NCI-H446 treated with DMSO at 0.1 percent for 48 hours (cell line): ENCODE data around the gene AGPAT2.

ENCODE experiments used
- DNase-seq: peaks from one replicate; lab custom pipeline; 2025; lab: John Stamatoyannopoulos, UW

AGPAT2 gene

DNA sequence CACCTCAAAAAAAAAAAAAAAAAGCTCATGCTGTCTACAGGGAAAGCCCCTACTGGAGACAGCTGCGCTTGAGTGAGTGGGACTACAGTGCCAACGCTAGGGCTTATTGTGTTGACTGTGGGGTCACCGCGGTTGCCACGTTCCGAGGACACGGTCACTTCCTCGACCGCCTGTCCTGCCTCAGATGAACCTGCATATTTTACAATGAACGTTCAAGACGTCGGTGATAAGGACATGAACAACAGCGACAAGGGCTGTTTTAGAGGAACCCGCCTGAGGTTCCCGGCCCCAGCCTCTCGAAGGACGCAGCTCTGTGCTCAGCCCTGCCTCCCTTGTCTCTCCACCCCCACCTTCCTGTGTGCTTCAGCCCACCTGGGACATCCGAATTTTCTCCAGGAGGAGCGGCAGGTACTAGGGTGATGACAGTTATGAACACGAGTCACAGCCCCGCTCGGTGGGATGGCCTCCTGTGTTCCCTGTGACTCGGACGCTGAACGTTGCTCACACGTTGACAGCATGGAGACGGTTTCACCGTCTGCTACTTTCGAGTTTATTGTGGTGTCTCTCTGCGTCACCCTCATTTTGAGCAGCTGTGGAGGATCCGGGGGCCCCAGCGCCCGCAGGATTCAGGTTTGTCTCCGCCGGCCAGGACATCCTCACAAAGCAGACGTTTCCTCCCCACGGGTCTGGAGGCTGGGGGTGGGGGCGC lies 13.9 kb upstream of the AGPAT2 start:
- DNase-seq = no peak

DNA sequence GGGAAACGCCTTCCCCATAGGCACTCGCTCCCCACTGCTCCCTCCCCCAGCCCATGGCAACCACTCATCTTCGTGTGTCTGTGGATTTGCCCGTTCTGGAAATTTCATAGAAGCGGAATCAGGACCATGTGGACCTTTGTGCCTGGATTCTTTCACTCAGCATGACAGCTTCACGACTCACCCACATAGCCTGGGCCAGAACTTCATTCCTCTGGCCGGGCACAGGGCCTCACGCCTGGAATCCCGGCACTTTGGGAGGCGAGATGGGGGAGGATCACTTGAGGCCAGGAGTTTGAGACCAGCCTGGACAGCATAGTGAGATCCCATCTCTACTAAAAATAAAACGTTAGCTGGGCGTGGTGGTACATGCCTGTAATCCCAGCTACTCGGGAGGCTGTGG lies 13.0 kb upstream of the AGPAT2 start:
- DNase-seq = no peak

DNA sequence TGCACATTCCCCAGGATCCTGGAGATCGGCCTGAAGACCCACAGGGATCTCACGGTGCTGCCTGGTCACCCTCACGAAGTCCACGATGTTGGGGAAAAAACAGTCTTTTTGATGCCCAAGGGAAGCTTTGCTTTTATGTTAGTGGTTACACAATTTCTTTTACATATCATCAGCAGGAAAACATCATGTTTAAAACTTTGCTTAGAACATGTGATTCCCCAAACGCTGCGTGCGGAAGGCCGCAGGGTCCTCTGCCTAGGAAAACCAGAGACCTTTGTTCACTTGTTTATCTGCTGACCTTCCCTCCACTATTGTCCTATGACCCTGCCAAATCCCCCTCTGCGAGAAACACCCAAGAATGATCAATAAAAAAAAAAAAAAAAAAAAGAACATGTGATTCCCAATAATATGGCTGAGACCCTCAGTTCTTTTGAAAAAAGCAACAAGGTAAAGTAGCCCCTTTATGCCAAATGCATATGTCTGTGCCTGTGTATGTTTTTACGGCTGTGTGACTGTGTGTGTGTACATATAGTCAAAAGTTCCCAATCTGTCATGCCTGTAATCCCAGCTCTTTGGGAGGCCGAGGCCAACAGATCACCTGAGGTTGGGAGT lies 11.5 kb upstream of the AGPAT2 start:
- no peak for DNase-seq

DNA sequence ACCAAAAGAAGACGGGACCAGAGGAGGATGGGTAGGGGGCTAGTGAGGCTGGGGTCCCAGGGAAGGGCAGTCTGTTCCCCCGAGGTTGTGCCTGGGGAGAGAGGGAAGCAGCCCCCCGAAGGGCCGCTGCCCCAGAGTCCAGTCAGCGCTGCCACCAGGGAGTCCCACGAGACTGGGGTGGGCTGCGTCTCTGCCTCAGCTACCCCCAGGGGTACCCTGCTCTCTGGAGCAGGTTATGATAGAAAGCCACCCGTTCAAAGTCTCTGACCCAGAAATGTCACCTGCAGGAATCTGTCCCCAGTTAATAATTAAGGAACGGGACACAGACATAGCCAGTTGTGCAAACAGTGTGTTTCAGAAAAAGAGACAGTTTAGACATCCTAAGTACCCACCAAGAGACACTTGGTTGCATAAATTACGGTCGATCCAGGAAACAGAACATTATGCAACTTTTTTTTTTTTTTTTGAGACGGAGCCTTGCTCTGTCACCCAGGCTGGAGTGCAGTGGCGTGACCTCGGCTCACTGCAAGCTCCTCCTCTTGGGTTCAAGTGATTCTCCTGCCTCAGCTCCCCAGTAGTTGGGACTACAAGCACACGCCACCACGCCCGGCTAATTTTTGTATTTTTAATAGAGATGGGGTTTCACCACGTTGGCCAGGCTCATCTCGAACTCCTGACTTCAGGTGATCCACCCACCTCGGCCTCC lies 10.7 kb upstream of the AGPAT2 start:
- no peak for DNase-seq

DNA sequence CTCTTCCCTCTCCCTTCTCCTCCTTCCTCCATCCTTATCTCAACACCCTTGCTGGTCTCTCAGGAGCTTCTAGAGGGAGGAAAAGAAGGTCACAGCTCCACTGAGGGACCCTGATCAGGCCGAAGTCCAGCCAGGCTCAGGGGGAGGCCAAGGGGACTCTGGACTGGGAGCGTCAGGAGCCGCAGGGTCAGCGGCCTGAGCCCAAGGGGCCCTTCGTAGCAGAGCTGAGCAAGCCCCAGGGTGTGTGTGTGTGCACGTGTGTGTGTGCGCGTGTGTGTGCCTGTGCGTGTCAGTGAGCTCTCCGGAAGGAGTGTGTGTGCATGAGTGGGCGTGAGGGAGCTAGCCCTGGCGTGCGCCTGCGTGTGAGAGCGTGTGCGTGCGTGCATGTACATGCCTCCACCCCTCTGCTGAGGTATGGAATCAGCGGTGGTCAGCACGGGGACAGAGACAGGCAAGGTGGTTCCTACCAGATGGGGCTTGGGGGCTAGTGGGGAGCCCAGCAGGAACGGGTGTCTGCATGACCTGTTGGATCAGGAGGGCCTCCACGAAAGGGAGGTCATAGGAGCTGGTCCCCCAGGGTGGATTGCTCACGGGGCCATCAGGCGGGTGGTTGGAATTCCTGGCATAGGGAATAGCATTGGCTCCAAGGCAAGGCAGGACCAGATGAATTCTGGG lies 10.0 kb upstream of the AGPAT2 start:
- DNase-seq = no peak

DNA sequence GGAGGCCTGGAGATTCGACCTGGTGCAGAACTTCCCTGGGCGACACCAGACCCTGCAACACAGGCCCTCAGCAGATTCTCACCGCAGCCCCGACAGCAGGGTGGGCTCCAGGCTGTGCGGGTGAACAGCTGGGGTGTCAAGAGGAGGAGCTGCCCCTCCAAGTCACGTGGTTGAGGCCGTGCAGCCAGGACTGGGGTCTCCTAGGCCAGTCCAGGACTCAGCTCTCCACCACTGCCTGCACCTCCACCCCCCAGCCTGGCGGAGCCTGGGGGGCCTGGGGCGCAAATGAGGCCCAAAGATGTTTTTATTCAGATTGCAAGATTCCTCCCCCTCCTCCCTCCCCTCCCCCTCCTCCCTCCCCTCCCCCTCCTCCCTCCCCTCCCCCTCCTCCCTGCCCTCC lies 9.2 kb upstream of the AGPAT2 start:
- DNase-seq = no peak

DNA sequence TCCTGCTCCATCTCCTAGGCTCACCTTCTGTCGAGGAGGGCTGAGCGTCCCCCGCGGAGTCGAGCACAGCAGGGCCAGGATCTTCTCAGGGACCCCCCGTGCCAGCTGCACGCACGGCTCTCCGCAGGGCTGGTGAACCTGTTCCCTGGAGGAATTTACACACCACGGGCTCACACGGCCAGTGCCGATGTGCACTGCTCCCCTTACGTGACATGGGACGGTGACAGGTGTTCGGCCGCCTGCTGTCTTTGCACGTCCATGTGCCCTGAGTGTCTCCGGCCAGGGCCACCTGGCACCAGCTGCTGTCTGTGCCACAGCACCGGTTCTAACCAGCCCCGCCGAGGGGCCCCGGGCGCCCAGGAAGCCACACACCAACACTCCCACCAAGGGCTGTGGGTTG lies 8.7 kb upstream of the AGPAT2 start:
- DNase-seq = no peak

DNA sequence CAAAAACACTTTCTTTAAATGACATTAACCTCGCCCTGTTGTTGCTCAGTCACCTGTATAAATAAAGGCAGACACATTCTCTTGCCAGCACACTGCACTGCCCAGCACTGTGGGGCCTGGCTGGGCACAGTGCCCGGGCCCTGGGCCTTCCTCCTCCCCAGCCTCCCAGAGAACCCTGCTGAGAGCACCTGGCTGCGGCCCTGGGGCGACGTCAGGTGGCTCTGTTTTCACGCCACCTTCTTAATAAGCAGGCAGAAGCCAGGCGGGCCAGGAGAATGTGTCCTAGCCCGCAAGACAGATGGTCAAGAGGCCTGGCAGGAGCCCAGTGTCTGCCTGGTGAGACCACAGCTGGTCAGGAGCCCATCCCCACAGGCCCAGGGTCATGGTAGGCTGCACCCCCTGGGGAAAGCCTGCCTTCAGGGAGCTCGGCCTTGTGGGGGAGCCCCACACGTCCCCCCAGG lies 8.2 kb upstream of the AGPAT2 start:
- no peak for DNase-seq

DNA sequence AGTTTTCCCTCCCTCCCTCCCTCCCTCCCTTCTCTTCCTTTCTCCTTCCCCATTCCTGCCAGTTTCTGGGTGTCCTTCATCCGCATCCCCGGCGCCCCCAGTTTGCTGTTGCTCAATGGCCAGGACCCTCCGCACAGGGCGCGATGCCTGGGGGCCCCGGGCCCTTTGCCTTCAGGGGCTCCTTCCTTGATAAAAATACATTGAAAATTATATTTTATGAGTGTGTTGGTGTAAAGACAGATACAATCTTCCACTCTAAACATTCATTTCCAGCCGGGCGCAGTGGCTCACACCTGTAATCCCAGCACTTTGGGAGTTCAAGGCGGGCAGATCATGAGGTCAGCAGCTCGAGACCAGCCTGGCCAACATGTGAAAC lies 7.6 kb upstream of the AGPAT2 start:
- no peak for DNase-seq

DNA sequence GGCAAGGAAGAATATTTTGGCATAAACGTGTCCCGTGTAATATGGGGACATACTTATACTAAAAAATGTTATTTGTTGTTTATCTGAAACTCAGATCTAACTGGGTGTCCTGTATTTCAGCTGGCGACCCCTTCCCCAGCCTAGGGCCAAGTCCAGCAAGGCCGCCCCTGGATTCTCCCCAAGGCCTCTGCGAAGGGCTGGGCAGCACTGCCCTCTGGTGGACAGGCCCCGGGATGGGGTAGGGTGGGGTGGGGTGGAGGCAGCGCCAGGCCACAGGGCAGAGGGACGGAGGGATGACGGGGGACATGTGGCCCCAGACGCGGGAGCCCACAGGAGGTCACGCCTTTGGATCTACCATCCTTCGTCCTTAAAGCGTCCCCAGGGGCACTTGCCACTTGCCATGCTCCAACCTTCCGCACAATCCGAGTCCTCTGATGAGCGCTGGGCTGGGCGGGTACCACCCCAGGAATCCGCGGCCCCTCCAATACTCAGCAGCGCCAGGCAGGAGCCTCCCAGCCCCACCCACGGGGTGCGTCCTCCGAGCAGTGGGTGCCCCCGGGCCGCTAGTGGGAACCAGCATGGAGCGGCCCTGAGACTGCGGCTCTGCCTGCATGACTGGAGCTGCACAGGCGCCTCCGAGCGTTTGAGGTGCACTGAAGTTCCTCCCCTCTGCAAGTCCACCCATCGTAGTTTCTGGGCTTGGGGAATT lies 7.1 kb upstream of the AGPAT2 start:
- no peak for DNase-seq

DNA sequence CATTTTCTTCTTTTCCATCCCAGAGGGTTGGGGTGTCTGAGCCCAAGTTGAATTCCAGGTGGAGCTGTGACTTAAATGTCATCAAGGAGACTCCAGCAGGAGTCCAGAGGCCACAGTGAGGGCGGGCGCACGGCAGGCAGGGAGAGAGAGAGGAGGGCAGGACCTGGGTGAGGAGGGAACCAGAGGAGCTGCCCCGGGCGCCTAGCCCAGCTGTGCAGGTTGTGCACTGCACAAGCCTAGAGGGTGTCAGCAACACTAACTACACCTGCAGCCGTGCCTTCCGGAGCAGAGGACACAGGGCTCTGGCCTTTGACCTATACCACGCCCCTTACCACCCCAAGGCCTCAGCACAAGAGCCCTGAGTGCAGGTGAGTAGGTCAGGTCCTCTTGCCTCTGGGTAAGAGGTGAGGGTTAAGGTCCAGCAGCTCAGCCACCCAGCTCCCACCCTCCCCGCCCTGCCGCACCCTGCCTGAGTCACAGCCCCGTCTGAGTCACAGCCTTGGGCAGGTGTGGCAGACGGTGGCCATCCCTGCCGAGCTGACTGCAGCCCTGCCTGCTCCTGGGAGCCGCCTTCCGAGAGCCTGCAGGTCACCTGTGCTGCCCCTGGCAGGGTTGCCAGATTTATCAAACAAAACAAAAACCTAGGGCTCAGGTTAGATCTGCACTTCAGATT lies 6.4 kb upstream of the AGPAT2 start:
- DNase-seq = no peak

DNA sequence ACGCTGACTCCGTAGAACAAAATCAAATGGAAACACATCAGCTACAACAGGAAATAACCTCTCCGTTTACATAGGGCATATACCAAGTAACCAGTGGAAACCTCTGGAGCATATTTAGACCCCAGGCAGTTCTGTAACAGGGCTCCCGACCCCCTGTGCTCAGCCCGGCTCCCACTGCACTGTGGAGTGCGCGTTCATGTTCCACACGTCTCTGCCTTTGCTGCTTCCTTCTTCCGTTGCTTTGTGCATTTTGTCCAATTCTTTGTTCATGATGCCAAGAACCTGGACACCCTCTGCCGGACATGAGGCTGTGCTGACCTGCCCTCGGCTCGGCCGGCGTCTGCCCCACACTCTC lies 5.9 kb upstream of the AGPAT2 start:
- no peak for DNase-seq

DNA sequence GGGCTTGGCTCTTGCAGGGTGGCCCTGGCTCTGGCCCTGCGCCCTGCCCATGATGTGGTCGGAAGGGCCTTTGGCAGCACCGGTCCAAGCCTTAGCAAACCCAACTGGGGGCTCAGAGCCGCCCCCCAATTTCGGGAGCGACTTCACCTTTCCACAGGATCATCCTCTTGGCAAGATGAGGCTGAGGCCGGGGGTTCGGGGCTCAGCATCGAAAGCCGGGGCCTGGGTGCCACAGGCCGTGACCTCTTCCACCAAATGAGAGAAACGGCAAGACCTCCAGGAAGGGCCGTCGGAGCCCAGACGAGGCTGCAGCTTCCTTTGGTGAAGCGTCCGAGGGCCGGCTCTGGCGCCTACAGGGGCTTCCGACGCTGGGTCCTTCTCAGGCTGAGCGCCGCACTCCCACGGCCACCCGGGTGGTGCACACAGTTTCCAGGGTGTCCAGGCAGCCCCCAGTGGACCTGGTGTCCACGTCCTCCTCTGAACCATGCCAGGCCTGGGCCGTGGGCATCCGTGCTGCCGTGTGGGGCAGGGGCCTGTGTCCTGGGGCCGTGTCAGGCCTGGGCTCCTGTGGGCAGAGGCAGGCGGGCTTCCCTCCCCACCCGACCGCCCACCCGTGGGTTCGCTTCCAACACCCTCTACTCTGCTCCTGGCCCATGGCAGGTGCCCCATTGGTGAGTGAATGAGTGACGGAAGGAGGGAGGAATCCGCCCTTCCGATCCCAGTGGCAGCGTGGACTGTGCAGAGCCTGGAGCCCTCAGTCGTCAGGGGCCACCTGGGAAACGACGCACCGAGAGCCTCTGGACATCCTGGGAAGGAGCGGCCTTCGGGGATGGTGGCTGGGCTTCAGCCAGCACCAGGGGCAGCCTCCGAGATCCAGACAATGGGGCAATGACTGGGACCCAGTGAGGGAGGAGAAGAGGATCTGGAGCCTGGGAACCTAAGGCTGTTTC lies 5.2 kb upstream of the AGPAT2 start:
- no peak for DNase-seq

DNA sequence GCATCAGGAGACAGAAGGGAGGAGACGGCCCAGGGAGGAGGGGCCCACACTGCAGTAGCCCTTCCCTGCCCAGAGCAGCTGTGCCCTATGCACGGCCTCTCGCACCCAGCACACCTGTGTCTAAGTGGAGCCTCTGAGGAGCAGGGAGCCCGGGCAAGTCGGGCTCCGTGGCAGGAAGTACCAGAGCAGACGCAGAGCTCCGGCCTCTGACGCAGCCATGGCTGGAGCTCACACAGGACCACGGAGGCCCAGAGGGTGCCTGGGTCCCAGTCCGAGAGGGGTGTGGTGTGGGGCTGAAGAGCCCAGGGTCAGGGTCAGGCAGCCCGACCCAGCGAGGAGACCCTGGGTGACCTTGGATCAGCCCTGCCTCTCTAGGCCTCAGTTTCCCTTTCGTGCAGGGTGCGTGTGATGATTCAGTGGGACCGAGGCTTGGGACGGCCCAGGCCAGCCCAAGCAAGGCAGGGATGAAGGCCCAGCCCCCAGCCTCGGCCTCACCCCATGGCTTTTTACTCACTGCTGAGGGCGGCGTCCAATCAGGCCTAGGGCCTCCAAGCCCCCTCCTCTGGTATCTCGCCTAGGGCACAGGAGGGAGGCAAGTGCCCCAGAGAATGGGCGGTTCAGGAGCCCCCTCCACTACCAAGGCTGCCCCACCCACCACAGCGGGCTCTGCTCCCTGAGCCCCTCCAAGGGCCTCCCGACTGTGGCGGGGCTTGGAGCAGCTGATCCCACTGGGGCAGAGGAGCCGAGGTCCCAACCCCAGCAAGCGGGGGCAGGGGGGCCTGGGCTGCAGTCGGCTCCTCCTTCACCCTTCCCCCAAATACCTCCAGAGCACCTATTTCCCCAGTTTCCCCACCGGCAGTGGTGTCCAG lies 4.3 kb upstream of the AGPAT2 start:
- no peak for DNase-seq

DNA sequence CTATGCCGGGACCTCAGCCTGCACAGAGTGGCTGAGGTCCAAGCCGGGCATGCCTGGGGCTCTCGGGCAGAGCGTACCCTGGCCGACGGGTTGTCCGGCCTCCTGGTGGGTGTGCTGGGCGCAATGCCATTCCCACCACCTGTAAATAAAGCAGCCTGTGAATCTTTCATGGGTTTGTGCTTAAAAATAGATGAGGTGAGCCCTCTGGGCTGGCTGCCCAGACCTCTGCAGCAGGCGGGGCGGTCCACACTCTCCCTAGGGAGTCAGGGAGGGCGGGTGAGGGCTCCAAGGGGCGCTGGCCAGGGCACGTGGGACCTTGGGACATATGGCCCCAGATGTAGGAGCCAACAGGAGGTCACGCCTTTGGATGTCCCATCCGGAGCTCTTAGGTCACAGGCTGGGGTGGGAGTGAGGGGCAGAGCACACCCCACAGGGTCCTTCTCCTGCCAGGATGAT lies 3.6 kb upstream of the AGPAT2 start:
- DNase-seq = no peak

DNA sequence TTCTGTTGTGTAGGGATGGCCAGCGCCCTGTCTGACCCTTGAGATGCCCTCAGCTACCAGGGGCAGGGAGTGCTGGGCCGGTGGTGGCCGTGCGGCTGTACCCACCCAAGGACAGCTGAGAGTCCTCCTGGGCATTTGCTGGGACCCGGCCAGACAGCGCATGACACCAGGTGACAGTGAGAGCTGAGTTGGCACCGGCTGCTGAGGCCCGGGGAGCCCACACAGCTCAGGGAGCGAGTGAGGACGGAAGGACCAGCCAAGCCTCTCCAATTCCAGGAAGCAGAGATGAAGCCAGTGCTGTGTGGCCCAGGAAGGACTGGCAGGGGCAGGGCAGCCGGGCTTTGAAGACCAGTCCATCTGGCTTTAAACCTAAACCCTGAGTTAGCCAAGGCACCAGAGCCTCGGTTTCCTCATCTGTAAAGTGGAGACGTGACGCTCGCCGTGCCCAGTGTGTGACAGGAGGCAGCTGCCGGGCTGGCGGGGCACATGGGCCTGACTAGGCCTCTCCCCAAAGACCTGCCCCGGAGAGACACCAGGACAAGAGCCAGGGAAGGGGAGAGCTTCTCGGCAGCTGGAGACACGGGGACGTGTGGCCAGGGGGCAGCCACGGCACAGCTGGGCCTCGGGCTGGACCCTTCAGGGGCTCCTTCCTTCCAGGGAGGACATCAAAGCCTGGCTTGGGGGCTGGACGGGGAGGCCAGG lies 3.0 kb upstream of the AGPAT2 start:
- no peak for DNase-seq

DNA sequence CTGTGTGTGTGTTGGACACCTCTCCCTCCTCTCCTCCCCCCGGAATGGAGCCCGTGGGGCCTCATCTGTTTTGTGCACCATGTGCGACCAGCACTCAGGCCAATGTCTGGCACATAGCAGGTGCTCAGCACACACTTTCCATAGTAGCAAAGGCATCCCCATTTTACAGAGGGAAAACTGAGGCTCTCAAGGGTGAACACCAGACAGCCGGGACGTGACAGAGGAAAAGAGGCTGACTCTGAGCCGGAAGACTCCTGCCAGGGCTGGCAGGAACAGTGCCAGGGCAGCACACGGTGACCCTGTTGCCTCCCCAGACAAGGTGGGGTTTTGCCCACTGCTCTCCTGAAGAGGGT lies 1.8 kb upstream of the AGPAT2 start:
- DNase-seq = no peak

DNA sequence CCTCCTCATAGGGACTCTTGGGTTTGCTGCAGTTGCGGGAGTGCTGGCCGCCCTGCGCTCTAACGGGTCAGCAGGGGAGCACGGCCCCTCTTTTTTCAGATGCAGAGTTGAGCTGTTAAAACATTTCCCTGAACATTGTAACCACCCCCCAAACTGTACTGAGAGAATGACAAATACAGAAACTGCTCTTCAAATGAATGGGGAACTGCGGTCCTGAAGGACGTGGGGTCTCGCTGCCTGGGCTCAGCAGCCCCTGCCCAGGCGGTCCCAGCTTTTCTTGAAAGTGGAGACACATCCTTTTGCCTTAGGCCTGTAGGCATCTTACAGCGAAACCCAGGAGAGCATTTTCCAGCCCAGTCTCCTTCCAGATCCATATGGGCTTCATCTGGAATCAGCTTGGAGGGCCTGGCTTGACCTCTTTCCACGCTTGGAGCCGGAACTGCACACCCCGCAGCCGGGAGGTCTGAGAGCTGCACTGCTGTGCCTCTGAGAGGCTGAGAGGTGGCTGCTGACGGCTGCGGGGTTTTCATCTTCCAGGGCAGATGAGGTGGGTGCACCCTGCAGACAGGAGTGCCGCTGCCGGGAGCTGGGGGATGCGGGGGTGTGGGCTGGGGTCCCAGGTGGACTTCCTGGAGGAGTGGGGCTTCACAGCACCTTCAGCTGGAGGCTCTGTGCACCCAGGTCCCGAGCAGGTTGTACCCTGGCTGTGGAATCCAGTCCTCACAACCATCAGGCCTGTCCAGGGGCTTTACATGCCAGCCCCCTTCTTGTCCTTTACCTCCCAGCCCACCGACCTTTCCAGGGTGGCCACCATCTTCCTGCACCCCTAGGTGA lies 1.2 kb upstream of the AGPAT2 start:
- DNase-seq = no peak
